ENCODE measurements around the gene KLF4.
"Not testable (repeated sequence)": the region's sequence is repeated elsewhere in the genome, so short reads cannot be mapped to it uniquely, and the experiment has no call there.

Gene KLF4

GRCh38 chr9:107489687-107490605 is at the start of gene KLF4:
Gene KLF4, minus strand, starts transcription at chr9:107489769. Its CDS starts 597 bp downstream, at chr9:107489172.
- peak; percentile 38 for DNase-seq

- no peak for DNase-seq
These were observed 46.9 kb upstream of the KLF4 start for GRCh38 chr9:107536462-107536861.

DNA sequence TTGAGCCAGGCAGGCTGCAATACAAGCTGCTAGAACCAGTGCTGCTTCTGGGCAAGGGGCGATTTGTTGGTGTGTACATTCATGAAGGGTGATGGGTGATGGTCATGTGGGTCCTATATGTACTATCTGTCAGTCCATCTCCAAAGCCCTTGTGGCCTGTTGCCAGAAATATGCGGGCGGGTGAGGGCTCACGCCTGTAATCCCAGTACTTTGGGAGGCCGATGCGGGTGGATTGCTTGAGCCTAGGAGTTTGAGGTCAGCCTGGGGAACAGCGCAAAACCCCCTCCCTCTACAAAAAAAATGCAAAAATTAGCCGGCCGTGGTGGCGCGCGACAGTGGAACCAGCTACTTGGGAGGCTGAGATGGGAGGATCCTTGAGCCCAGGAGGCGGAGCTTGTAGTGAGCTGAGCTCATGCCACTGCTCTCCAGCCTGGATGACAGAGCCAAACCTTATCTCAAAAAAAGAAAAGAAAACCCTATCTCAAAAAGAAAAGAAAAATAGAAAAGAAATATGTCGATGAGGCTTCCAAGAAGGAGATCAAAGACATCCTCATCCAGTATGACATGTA is 45.0 kb upstream of the KLF4 start:
- DNase-seq = no peak

DNA sequence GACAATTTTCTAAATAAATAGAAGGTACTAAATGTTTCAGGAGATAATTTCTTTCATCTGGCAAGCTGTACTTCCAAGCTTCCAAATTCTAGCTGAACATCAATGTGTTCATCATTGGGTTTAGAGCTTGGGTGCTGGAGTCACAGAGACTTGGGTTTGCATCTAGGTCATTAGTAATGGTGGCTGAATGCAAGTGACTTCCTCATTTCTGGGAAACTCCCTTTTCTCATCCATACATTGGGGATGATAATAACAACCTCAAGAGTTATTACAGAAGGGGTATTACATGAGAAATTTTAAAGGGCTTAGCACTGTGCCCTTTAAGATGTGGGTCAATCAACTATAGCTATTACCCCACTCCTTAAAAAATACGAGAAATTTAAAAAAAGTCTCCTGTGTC is 41.1 kb upstream of the KLF4 start:
- DNase-seq = no peak

- no peak for DNase-seq
These were observed 39.1 kb upstream of the KLF4 start for GRCh38 chr9:107528686-107529085.

DNA sequence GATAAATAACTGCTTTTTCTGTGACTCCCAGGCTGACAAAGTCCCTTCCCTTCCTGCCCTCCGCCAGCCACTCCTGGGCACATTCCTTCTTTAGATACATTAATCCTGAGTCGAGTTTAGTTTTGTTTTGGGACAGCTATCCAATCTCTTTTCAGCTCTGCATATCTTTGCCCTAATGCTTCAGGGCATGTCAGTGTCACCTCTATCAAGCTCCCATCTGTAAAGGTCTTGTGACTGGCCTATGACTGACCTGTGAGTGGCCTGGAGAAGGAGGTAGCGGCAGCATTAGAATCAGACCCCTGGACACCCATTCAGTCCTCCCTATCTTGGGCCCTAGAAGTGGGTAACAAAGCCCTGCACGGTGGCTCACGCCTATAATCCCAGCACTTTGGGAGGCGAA is 34.0 kb upstream of the KLF4 start:
- DNase-seq = no peak

DNA sequence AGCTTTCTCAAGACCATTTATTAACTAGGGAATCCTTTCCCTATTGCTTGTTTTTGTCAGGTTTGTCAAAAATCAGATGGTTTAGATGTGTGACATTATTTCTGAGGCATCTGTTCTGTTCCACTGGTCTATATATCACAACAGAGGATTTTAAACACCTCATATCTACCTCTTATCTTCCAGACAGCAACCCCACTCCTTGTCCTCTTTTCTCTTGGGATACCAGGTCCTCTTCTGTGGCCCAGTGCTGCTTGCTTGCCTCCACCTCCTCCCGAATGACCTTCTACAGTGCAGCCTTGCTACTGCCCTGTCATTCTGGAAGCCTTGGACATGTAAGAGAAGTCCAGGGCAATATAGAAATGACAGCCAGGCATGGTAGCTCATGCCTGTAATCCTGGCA is 30.6 kb upstream of the KLF4 start:
- DNase-seq = no peak

DNA sequence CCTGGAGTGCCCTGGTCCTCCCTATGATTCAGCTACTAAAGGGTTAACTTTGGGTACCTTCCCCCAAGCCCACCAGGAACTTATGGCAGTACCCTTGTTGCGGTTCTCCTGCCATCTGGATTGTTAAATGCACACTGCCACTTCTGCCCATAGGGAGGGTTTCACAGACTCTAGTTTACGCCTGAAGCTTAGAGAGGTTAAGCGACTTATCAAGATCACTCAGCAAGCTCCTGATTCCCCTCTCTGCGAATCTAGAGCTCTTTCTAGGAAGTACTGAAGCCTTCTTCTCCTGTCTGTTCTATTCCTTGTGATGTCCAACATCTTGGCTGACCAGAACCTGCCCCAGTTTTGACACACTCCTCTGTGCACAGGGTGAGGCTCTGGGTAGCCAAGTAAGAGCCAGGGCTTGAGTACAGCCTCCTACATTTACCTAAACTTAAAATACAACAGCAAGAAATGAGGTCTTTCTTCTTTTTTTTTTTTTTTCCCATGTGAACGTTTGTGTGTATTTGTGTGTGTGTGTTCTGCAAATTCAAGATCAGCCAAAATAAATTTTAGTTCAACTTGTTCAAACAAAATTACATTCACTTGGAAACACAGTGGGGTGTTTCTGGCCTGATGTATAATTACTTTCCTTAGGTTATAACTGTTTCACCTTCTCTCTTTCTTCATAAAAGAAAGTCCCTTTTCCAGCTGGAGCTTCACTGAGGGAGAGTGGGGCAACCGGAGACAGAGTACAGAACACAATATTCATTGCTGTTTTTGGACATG is 28.7 kb upstream of the KLF4 start:
- DNase-seq = no peak

GRCh38 chr9:107513464-107514100 is 24.0 kb upstream of the KLF4 start:
- DNase-seq = no peak

- no peak for DNase-seq
These were observed 15.3 kb upstream of the KLF4 start for GRCh38 chr9:107504585-107505455.

GRCh38 chr9:107502464-107502863 is 12.9 kb upstream of the KLF4 start:
- DNase-seq = no peak

GRCh38 chr9:107500421-107501200 is 11.0 kb upstream of the KLF4 start:
- DNase-seq = not testable (repeated sequence)

DNA sequence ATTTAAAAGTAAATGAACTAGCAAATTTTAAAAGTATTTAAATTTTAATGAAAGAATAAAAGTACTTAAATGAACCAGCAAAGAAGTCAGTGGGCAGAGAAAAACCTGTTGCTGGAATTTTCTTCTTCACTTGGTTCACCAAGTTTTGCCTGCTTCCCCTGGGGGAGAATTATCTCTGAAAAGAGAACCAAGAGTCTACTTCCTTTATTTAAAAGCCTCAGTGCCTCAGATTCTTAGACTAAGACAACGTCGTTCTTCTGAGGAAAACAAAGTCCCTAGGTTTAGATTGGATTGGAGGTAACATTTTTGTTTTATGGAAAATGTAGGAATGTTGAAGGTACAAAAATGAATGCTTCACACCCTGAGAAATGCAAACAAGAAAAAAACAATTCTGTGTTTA is 7.4 kb upstream of the KLF4 start:
- no peak for DNase-seq

DNA sequence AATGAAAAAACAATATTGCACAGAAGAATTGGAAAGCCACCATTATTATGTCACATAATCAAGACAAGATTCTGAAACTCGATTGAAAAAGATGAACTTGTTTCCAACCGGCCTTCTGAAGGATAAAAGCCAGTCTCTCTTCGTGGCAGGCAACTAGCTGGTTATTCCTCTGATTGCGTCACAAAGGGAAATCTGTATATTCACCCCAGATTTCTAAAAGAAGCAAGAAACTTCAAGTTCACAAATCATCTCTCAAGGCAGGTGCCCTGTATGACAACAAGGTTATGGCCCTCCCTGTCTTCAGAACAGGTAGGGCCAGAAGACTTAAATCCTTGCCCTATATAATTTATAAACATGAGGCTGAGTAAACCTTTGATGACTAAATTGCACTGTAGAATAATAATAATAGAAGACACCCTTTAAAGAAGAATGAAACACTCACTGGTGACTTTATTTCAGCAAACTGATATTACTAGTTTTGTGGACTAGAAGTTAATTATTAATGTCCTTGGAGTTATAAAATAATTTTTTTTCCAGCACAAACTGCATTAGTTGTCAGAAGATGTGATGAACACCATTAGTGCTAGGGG is 2.9 kb upstream of the KLF4 start:
- no peak for DNase-seq

DNA sequence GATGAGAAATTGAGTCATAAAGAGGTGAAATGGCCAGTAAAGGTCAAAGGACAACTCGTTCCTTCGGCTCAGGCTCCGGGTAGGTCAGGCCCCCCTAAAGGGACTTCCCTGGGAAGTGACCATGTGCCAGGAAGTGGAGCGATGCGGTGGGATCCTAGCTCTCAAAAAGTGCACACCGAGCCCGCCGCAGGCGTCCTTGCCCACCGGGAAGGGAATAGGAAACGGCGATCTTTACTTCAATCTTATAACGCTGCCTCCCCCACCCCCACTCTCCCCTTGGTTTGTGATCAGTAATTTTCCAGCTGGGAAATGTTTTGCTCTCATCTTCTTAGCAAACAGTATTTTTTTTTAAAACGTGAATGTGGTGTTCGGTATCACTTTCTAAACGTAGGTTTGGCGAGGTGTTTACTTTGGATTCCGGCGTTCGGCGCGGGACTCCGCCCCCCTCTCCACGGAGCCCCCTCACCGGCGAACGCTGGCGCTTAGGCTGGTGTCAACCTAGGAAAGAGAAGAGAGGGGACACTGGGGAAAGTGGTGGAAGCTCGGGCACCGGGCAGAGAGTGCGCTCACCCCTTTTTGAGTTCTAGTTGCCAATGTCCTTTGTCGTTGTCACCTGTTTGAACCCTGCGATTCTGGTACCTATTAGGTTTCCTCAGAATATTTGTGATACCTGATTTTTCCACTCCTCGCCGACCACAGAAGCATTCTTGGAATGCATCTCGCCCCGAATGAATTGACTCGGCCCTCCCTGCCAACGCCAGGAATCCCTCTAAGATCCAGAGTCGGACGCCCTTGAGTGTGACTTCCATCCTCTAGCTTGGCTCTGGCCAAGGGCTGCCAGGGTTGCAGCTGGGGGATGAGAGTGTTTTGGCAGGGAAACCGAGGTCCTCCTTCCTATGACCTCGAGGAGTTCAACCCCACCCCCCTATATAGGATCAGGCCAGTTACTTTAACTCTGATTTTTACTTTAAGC is 1.8 kb upstream of the KLF4 start:
- DNase-seq = no peak

GRCh38 chr9:107490606-107490970 is 1.0 kb upstream of the KLF4 start:
- DNase-seq = not testable (repeated sequence)

- no peak for DNase-seq
These were observed 360 bp downstream of the KLF4 start for GRCh38 chr9:107489144-107489673.

GRCh38 chr9:107488375-107489143 is 1.0 kb downstream of the KLF4 start:
- no peak for DNase-seq

Data from NCI-H187 treated with DMSO at 0.1 percent for 48 hours (cell line).